Activated naive CD8-positive, alpha-beta T cell treated with anti-CD3 and anti-CD28 coated beads for 36 hours (primary cell): ENCODE data around the gene TSKU. TPM values are rescaled to one million over a fixed set of nuclear protein-coding genes. Genes with fewer than 3 reads are reported as not detected.
A peak's percentile ranks its signal among the peaks of the same experiment; 100 is the strongest.

Experiments
- DNase-seq: peaks from one replicate; pipeline ENCODE4 v3.0.0; 2021
- H3K27ac Mint-ChIP-seq: one replicate; pipeline ENCODE4 v1.8.0; 2022; ENCODE audit warnings: mild to moderate bottlenecking, moderate library complexity, mixed read lengths
- H3K27me3 Mint-ChIP-seq: one replicate; pipeline ENCODE4 v1.8.0; 2022; ENCODE audit warnings: mild to moderate bottlenecking, mixed read lengths
- H3K36me3 Mint-ChIP-seq: one replicate; pipeline ENCODE4 v1.8.0; 2021; ENCODE audit warnings: mild to moderate bottlenecking, mixed read lengths
- H3K4me1 Mint-ChIP-seq: one replicate; pipeline ENCODE4 v1.8.0; 2021; ENCODE audit warnings: mixed read lengths
- H3K4me3 Mint-ChIP-seq: one replicate; pipeline ENCODE4 v1.8.0; 2022; ENCODE audit warnings: mild to moderate bottlenecking, moderate library complexity, mixed read lengths
- H3K9me3 Mint-ChIP-seq: one replicate; pipeline ENCODE4 v1.8.0; 2022; ENCODE audit warnings: mixed read lengths
- total RNA-seq, 2 experiments: library from RNA; stranded (reverse); gene quantifications; one replicate each; pipeline ENCODE4 v1.2.3, GENCODE V29; 2021

TSKU gene
- total RNA-seq, 2 experiments from 2014 or later, result 2.7 to 3.7 TPM

- no peak overlapping the region for H3K27ac Mint-ChIP-seq
- no peaks in the 10 kb centered on the region for H3K27me3 Mint-ChIP-seq
- DNase-seq, result no peak
- no peak overlapping the region for H3K4me3 Mint-ChIP-seq
- no peaks in the 10 kb centered on the region for H3K36me3 Mint-ChIP-seq
- no peaks in the 10 kb centered on the region for H3K9me3 Mint-ChIP-seq
- H3K4me1 Mint-ChIP-seq, result peaks cover 2% of the 10 kb centered on the region
Measured at GRCh38 chr11:76762356-76762752, 20.8 kb upstream of the TSKU start.

GRCh38 chr11:76762867-76763572, 20.1 kb upstream of the TSKU start:
- Mint-ChIP-seq H3K4me3 (no peak overlapping the region), H3K4me1 (peaks cover 6% of the 10 kb centered on the region), H3K27ac (no peak overlapping the region), H3K27me3 (no peaks in the 10 kb centered on the region), H3K36me3 (no peaks in the 10 kb centered on the region), H3K9me3 (no peaks in the 10 kb centered on the region)
- DNase-seq, result no peak

- Mint-ChIP-seq H3K9me3 (no peaks in the 10 kb centered on the region), H3K27me3 (no peaks in the 10 kb centered on the region), H3K4me3 (no peak overlapping the region), H3K27ac (no peak overlapping the region), H3K4me1 (peaks cover 13% of the 10 kb centered on the region), H3K36me3 (no peaks in the 10 kb centered on the region)
- no peak for DNase-seq
Measured at GRCh38 chr11:76763573-76764346, 19.4 kb upstream of the TSKU start.

- no peak overlapping the region for H3K4me3 Mint-ChIP-seq
- no peaks in the 10 kb centered on the region for H3K27me3 Mint-ChIP-seq
- no peaks in the 10 kb centered on the region for H3K36me3 Mint-ChIP-seq
- no peak for DNase-seq
- no peaks in the 10 kb centered on the region for H3K9me3 Mint-ChIP-seq
- peaks cover 15% of the 10 kb centered on the region for H3K4me1 Mint-ChIP-seq
- no peak overlapping the region for H3K27ac Mint-ChIP-seq
Measured at GRCh38 chr11:76764941-76765665, 18.1 kb upstream of the TSKU start.

GRCh38 chr11:76765863-76766350, 17.2 kb upstream of the TSKU start:
- Mint-ChIP-seq H3K4me1 (peaks cover 15% of the 10 kb centered on the region), H3K36me3 (no peaks in the 10 kb centered on the region), H3K27me3 (no peaks in the 10 kb centered on the region), H3K4me3 (no peak overlapping the region), H3K9me3 (no peaks in the 10 kb centered on the region), H3K27ac (no peak overlapping the region)
- DNase-seq, result no peak

- Mint-ChIP-seq H3K4me3 (no peak overlapping the region), H3K27ac (no peak overlapping the region), H3K27me3 (no peaks in the 10 kb centered on the region), H3K4me1 (peaks cover 15% of the 10 kb centered on the region), H3K36me3 (no peaks in the 10 kb centered on the region), H3K9me3 (no peaks in the 10 kb centered on the region)
- DNase-seq, result no peak
Measured at GRCh38 chr11:76766521-76766920, 16.6 kb upstream of the TSKU start.

GRCh38 chr11:76767659-76768058, 15.5 kb upstream of the TSKU start:
- Mint-ChIP-seq H3K27me3 (no peaks in the 10 kb centered on the region), H3K9me3 (no peaks in the 10 kb centered on the region), H3K4me3 (no peak overlapping the region), H3K36me3 (no peaks in the 10 kb centered on the region), H3K4me1 (peaks cover 20% of the 10 kb centered on the region), H3K27ac (no peak overlapping the region)
- no peak for DNase-seq

- Mint-ChIP-seq H3K36me3 (no peaks in the 10 kb centered on the region), H3K4me3 (no peak overlapping the region), H3K4me1 (peaks cover 20% of the 10 kb centered on the region), H3K27me3 (no peaks in the 10 kb centered on the region), H3K9me3 (no peaks in the 10 kb centered on the region), H3K27ac (no peak overlapping the region)
- DNase-seq, result peak; percentile 25
Measured at GRCh38 chr11:76768088-76768908, 14.9 kb upstream of the TSKU start.

GRCh38 chr11:76768909-76769560, 14.1 kb upstream of the TSKU start:
- DNase-seq, result no peak
- H3K4me3 Mint-ChIP-seq, result no peak overlapping the region
- H3K27ac Mint-ChIP-seq, result no peak overlapping the region
- no peaks in the 10 kb centered on the region for H3K27me3 Mint-ChIP-seq
- no peaks in the 10 kb centered on the region for H3K9me3 Mint-ChIP-seq
- no peaks in the 10 kb centered on the region for H3K36me3 Mint-ChIP-seq
- H3K4me1 Mint-ChIP-seq, result peaks cover 20% of the 10 kb centered on the region

- Mint-ChIP-seq H3K4me1 (peaks cover 20% of the 10 kb centered on the region), H3K27me3 (no peaks in the 10 kb centered on the region), H3K27ac (no peak overlapping the region), H3K36me3 (no peaks in the 10 kb centered on the region), H3K4me3 (no peak overlapping the region), H3K9me3 (no peaks in the 10 kb centered on the region)
- DNase-seq, result no peak
Measured at GRCh38 chr11:76769645-76770586, 13.2 kb upstream of the TSKU start.

GRCh38 chr11:76770642-76771445, 12.3 kb upstream of the TSKU start:
- no peak overlapping the region for H3K4me3 Mint-ChIP-seq
- H3K9me3 Mint-ChIP-seq, result no peaks in the 10 kb centered on the region
- H3K4me1 Mint-ChIP-seq, result peaks cover 20% of the 10 kb centered on the region
- H3K27me3 Mint-ChIP-seq, result no peaks in the 10 kb centered on the region
- DNase-seq, result no peak
- no peaks in the 10 kb centered on the region for H3K36me3 Mint-ChIP-seq
- no peak overlapping the region for H3K27ac Mint-ChIP-seq

GRCh38 chr11:76771446-76772099, 11.6 kb upstream of the TSKU start:
- DNase-seq, result no peak
- Mint-ChIP-seq H3K4me1 (peaks cover 20% of the 10 kb centered on the region), H3K4me3 (no peak overlapping the region), H3K27ac (no peak overlapping the region), H3K9me3 (peaks cover 3% of the 10 kb centered on the region), H3K36me3 (no peaks in the 10 kb centered on the region), H3K27me3 (peaks cover 1% of the 10 kb centered on the region)
